ENCODE results near the gene CREG2. TPM values are rescaled to one million over a fixed set of nuclear protein-coding genes. Genes with fewer than 3 reads are reported as not detected.

Gene CREG2
- total RNA-seq, 4 donors from 2014 or later: not detected

DNA sequence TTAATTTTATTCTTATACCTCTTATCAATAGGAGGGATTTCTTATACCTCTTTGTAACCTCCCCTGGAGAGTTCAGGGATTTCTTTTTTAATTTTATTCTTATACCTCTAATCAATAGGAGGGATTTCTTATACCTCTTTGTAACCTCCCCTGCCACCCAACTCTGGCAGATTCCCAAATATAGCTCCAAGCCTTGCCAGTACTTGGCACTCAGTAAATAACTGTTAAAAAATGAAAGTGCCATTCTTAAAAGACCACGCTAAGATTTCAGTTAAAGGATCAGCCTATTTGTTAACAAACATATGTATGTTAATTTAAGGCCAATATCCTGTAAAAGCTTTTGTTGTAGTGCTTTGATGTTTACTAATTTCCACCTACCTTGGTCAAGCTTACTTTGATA is 83.6 kb downstream of the CREG2 start:
- Histone ChIP-seq H3K9me3 (no peaks in the 10 kb centered on the region), H3K27me3 (no peaks in the 10 kb centered on the region), H3K27ac (replicated peaks in 1 of 4) (no peak overlapping the region), H3K4me3 (no peak overlapping the region), H3K36me3 (peaks cover 0 to 3% (median 0%) of the 10 kb centered on the region in 4 donors), H3K4me1 (peaks cover 31 to 83% (median 81%) of the 10 kb centered on the region in 4 donors)
- TF ChIP-seq, protein P1, sequence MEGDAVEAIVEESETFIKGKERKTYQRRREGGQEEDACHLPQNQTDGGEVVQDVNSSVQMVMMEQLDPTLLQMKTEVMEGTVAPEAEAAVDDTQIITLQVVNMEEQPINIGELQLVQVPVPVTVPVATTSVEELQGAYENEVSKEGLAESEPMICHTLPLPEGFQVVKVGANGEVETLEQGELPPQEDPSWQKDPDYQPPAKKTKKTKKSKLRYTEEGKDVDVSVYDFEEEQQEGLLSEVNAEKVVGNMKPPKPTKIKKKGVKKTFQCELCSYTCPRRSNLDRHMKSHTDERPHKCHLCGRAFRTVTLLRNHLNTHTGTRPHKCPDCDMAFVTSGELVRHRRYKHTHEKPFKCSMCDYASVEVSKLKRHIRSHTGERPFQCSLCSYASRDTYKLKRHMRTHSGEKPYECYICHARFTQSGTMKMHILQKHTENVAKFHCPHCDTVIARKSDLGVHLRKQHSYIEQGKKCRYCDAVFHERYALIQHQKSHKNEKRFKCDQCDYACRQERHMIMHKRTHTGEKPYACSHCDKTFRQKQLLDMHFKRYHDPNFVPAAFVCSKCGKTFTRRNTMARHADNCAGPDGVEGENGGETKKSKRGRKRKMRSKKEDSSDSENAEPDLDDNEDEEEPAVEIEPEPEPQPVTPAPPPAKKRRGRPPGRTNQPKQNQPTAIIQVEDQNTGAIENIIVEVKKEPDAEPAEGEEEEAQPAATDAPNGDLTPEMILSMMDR (IDR thresholded peaks at IDR 0.05): no peak
- TF ChIP-seq POLR2AphosphoS5 (IDR thresholded peaks at IDR 0.05) (no peak), EP300 (IDR thresholded peaks at IDR 0.05) (no peak), POLR2A (IDR thresholded peaks at IDR 0.05; ENCODE audit: low read depth) (no peak)
- DNase-seq (ENCODE audit: extremely low spot score): no peak
- intact Hi-C loops (cut with DNase I): no loop called here
- 83% methylated on average over 1 of the region's 1 CpG for WGBS

DNA sequence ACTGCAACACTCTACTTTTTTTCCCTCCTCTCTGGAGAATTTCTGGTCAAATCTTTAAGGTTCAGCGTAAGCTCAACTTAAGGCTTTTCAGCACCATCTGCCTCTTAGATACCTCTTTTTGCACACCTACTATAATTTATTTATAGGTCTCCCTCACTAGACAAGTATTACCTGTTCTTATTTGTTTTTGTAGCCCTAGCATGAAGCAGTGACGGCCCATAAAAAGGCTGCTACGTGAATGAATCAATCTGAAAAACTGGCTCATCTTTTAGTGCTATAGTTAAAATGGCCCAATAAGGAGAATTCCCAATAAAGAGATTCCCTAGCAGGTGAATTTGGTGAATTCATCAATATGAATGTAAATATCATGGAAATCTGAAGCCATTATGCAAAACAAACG is 85.3 kb downstream of the CREG2 start:
- Histone ChIP-seq H3K27me3 (no peaks in the 10 kb centered on the region), H3K4me3 (no peak overlapping the region), H3K27ac (replicated peaks in 1 of 4) (no peak overlapping the region), H3K4me1 (peaks cover 35 to 91% (median 88%) of the 10 kb centered on the region in 4 donors), H3K9me3 (no peaks in the 10 kb centered on the region), H3K36me3 (peaks cover 0 to 3% (median 0%) of the 10 kb centered on the region in 4 donors)
- 91% methylated on average over 4 of the region's 4 CpGs for WGBS
- intact Hi-C loops (cut with DNase I): no loop called here
- DNase-seq (ENCODE audit: extremely low spot score): no peak
- TF ChIP-seq EP300 (IDR thresholded peaks at IDR 0.05) (no peak), POLR2A (IDR thresholded peaks at IDR 0.05; ENCODE audit: low read depth) (no peak), POLR2AphosphoS5 (IDR thresholded peaks at IDR 0.05) (no peak)
- TF ChIP-seq, protein P1 (IDR thresholded peaks at IDR 0.05): no peak

DNA sequence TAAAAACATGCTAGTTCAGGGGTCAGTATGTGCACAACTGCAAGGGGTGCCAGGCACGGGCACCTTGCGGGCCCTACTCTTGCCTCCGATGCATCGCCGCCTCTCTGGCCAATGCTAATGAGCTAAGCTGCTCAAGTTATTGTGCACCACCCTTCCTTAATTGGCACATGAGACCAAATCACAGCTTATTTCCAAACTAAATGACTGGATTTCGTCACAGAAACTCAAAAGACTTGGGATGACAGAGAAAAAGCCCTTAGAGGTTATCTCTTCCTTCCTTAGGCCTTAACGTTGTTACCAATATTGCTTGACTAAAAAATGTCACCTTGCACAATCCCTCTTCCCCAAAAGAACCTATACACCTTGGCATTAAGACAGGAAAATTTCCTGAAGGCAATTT is 86.5 kb downstream of the CREG2 start:
- DNase-seq (ENCODE audit: extremely low spot score): no peak
- Histone ChIP-seq H3K4me3 (no peak overlapping the region), H3K27me3 (no peaks in the 10 kb centered on the region), H3K4me1 (peaks cover 30 to 91% (median 80%) of the 10 kb centered on the region in 4 donors), H3K9me3 (no peaks in the 10 kb centered on the region), H3K27ac (replicated peaks in 1 of 4) (no peak overlapping the region), H3K36me3 (peaks cover 0 to 3% (median 0%) of the 10 kb centered on the region in 4 donors)
- 71% methylated on average over 7 of the region's 7 CpGs for WGBS
- TF ChIP-seq EP300 (IDR thresholded peaks at IDR 0.05) (no peak), POLR2AphosphoS5 (IDR thresholded peaks at IDR 0.05) (no peak)
- TF ChIP-seq, protein P1 (IDR thresholded peaks at IDR 0.05): no peak
- intact Hi-C loops (cut with DNase I): no loop called here

DNA sequence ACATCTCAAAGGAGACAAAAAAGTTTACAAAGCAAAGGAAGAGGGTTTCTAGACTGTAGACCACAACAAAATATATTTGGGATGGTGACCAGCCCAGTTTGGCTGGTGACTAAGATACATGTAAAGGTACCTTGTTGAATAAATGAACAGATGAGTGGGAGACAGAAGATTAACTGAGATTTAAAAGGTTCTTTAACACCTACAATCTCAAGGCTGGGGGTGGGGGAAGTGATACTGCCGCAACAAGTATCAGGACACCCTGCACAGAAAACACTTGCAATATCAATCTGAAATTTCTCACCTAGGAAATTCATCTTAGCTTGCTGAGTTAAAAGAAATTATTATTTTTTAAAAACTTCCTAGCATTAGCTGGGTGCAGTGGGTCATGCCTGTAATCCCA is 87.1 kb downstream of the CREG2 start:
- Histone ChIP-seq H3K27ac (replicated peaks in 1 of 4) (no peak overlapping the region), H3K4me3 (no peak overlapping the region), H3K4me1 (peaks cover 23 to 86% (median 75%) of the 10 kb centered on the region in 4 donors), H3K9me3 (no peaks in the 10 kb centered on the region), H3K27me3 (no peaks in the 10 kb centered on the region), H3K36me3 (peaks cover 0 to 5% (median 0%) of the 10 kb centered on the region in 4 donors)
- 92% methylated on average over 1 of the region's 1 CpG for WGBS
- TF ChIP-seq, protein P1 (IDR thresholded peaks at IDR 0.05): no peak
- TF ChIP-seq EP300 (IDR thresholded peaks at IDR 0.05) (no peak), POLR2A (IDR thresholded peaks at IDR 0.05; ENCODE audit: low read depth) (no peak)
- intact Hi-C loops (cut with DNase I): no loop called here
- no peak for DNase-seq (ENCODE audit: extremely low spot score)

DNA sequence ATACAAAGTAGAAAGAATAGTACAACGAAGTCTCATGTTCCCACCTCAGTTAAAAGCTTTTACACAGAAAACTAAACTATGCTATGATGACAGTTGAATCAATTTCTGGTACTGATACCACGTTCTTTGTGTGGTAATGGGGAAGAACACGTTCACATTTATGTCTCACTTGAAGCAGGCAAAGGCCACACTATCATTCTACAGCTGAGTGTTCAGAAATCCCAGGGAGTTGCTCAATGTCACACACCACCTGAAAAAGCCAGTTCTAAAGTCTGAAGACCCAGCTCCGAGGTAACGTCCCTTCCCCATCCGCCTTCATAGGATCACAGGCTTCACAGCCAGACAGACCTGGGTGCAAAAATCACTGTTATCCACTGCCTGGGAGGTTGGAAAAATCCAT is 87.7 kb downstream of the CREG2 start:
- peaks cover 0 to 11% (median 2%) of the 10 kb centered on the region in 4 donors for H3K36me3 ChIP-seq
- TF ChIP-seq EP300 (IDR thresholded peaks at IDR 0.05) (no peak), POLR2AphosphoS5 (IDR thresholded peaks at IDR 0.05) (no peak)
- 75% methylated on average over 6 of the region's 6 CpGs for WGBS
- H3K4me1 ChIP-seq: peaks cover 22 to 81% (median 69%) of the 10 kb centered on the region in 4 donors
- H3K9me3 ChIP-seq: no peaks in the 10 kb centered on the region
- no peak overlapping the region for H3K4me3 ChIP-seq
- H3K27ac ChIP-seq (replicated peaks in 1 of 4): no peak overlapping the region
- no peak for DNase-seq (ENCODE audit: extremely low spot score)
- intact Hi-C loops (cut with DNase I): no loop called here
- H3K27me3 ChIP-seq: no peaks in the 10 kb centered on the region

All from esophagus muscularis mucosa (tissue), 4 donors.